ENCODE measurements around the gene HOXC12. TPM values are rescaled to one million over a fixed set of nuclear protein-coding genes. Genes with fewer than 3 reads are reported as not detected.

Gene HOXC12
- total RNA-seq, 4 donors from 2014 or later, result 3.7 to 6.8 (median 4.7) TPM

- H3K27me3 ChIP-seq, result peaks cover 85% of the 10 kb centered on the region
- WGBS, result 55% methylated on average over 2 of the region's 2 CpGs
- peaks cover 9% of the 10 kb centered on the region for H3K4me1 ChIP-seq
- H3K4me3 ChIP-seq, result no peak overlapping the region
- no peaks in the 10 kb centered on the region for H3K9me3 ChIP-seq
- no peak for DNase-seq (ENCODE audit: low spot score in 2 of 2)
- no peak overlapping the region for H3K27ac ChIP-seq
- TF ChIP-seq POLR2A (IDR thresholded peaks at IDR 0.05) (no peak), EP300 (IDR thresholded peaks at IDR 0.05) (no peak), CTCF (IDR thresholded peaks at IDR 0.05) (no peak), POLR2AphosphoS5 (IDR thresholded peaks at IDR 0.05) (no peak)
- no peaks in the 10 kb centered on the region for H3K36me3 ChIP-seq
These were observed 9.6 kb downstream of the HOXC12 start for GRCh38 chr12:53964315-53964713.

DNA sequence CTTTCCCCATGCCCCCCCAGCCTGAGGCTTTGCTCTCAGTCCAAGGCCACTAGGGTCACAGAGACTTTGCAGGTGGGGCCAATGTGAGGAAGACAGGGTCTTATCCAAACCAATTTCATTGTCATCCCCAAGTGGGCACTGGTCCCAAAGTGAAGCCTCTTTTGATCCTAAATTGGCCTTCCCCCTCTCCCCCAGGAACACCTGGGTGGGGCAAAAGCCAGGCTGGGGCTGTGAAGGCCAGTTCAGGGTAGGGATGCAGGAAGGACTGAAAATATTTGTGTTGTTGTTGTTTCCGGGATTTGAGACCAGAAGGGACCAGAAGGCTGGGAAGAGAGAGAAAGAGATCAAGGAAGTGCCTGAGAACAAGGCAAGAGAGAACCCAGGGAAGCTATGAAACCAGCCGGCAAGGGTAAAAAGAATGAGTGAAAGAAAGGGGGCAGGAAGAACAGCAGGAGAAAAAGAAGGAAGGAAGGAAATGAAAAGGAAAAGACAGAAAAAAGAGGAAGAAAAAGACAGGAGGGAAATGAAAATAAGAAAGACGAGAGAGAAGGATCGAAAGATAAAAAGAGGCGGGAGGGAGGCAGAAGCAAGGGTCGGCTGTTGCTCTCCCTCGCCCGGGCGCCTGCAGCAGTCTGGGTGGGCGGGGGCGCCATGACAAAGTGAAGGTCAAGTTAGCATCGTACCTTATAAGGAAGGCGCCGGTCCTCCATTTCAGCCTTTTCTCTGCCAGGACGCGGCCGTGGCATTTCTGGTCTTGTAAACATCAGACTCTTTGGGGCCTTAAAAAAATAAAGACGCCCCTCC lies 10.8 kb downstream of the HOXC12 start:
- Histone ChIP-seq H3K4me1 (peaks cover 9% of the 10 kb centered on the region), H3K36me3 (no peaks in the 10 kb centered on the region), H3K27ac (no peak overlapping the region), H3K4me3 (no peak overlapping the region), H3K9me3 (no peaks in the 10 kb centered on the region), H3K27me3 (peaks cover 85% of the 10 kb centered on the region)
- no peak for DNase-seq (ENCODE audit: low spot score in 2 of 2)
- TF ChIP-seq EP300 (IDR thresholded peaks at IDR 0.05) (no peak), POLR2A (IDR thresholded peaks at IDR 0.05) (no peak), POLR2AphosphoS5 (IDR thresholded peaks at IDR 0.05) (no peak), CTCF (IDR thresholded peaks at IDR 0.05) (no peak)
- 43% methylated on average over 18 of the region's 18 CpGs for WGBS

- H3K27ac ChIP-seq, result no peak overlapping the region
- H3K36me3 ChIP-seq, result no peaks in the 10 kb centered on the region
- peaks cover 6% of the 10 kb centered on the region for H3K4me1 ChIP-seq
- DNase-seq (ENCODE audit: low spot score in 2 of 2), result no peak
- peaks cover 84% of the 10 kb centered on the region for H3K27me3 ChIP-seq
- no peaks in the 10 kb centered on the region for H3K9me3 ChIP-seq
- TF ChIP-seq EP300 (IDR thresholded peaks at IDR 0.05) (no peak), POLR2A (IDR thresholded peaks at IDR 0.05) (no peak), CTCF (IDR thresholded peaks at IDR 0.05) (no peak), POLR2AphosphoS5 (IDR thresholded peaks at IDR 0.05) (no peak)
- no peak overlapping the region for H3K4me3 ChIP-seq
- WGBS, result 55% methylated on average over 15 of the region's 15 CpGs
These were observed 11.3 kb downstream of the HOXC12 start for GRCh38 chr12:53966085-53966384.

DNA sequence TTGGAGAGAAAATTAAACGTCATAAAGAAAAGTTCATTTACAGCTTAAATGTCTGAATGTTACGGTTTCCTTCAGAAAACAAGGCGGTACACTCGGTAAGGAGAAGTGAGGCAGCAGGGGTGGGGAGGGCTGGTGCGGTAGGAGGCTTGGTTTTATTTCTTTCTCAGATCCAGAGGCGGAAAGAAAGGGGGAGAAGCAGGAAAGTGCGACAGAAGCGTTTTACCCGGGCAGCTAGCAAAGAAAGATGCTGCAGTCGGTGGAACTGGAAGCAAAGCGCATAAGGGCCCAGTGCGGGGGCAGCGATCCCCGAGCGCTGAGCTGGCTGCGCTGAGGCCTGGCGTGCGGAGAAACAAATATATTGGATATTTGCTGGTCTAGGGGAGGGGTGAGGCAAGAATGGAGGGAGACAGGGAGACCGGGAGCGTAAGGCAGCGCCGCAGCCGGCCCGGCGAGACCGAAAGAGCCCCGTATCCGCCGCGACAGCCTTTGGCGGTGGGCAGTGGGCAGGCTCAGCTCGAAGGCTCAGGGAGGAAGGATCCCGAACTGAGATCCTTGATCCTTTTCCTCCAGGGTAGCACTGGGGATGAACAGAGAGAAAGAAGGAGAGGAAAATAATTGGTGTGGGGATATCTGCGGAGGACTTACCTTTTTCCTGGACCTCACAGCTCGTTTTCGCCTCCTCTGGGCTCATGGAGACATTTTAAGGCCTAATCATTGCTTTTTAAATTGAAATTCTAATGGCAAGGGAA lies 11.9 kb downstream of the HOXC12 start:
- peaks cover 6% of the 10 kb centered on the region for H3K4me1 ChIP-seq
- peak overlapping the region; percentile 5 for H3K4me3 ChIP-seq

More for the DNA sequence above, 11.9 kb downstream of the HOXC12 start:
- no peaks in the 10 kb centered on the region for H3K36me3 ChIP-seq
- no peak for DNase-seq (ENCODE audit: low spot score in 2 of 2)
- H3K27ac ChIP-seq, result no peak overlapping the region
- no peaks in the 10 kb centered on the region for H3K9me3 ChIP-seq
- WGBS, result 71% methylated on average over 36 of the region's 36 CpGs
- peaks cover 84% of the 10 kb centered on the region for H3K27me3 ChIP-seq
- TF ChIP-seq EP300 (IDR thresholded peaks at IDR 0.05) (no peak), CTCF (IDR thresholded peaks at IDR 0.05) (no peak), POLR2AphosphoS5 (IDR thresholded peaks at IDR 0.05) (no peak), POLR2A (IDR thresholded peaks at IDR 0.05) (no peak)

Measured in suprapubic skin (tissue), 4 donors.